GM18951 (cell line): ENCODE results near the gene SIRT6.
"Not testable (repeated sequence)": the region's sequence is repeated elsewhere in the genome, so short reads cannot be mapped to it uniquely, and the experiment has no call there.

ENCODE experiments used
- POLR2A ChIP-seq: IDR thresholded peaks from 4 replicates; pipeline ENCODE4 v1.6.1; 2011; ENCODE audit warnings: mild to moderate bottlenecking; ENCODE audit not compliant: insufficient read length, insufficient read depth; ENCODE audit errors: extremely low read depth
- in situ Hi-C: fragments of 300-500 bp; cut with MboI; formaldehyde crosslinking; loops from one replicate; pipeline ENCODE4 v1.12.0; 2022; ENCODE audit warnings: low sequenced_read_pairs, mixed read lengths, inconsistent platforms; ENCODE audit not compliant: unreplicated experiment

Gene SIRT6

GRCh38 chr19:4182084-4182810 is at the start of gene SIRT6, which contains the start of gene ANKRD24:
SIRT6 (minus strand) TSS chr19:4182563; CDS start chr19:4182539, 24 bp downstream.
ANKRD24 (plus strand) TSS chr19:4182689; CDS start chr19:4186426, 3,737 bp downstream.
- in situ Hi-C loops = no loop called here
- TF ChIP-seq POLR2A = peak; percentile 93

GRCh38 chr19:4232139-4232538 is 49.8 kb upstream of the SIRT6 start:
- in situ Hi-C loops = not testable (repeated sequence)

GRCh38 chr19:4231521-4231920 is 49.2 kb upstream of the SIRT6 start:
- in situ Hi-C loops = not testable (repeated sequence)

GRCh38 chr19:4230237-4230636 is 47.9 kb upstream of the SIRT6 start:
- in situ Hi-C loops = not testable (repeated sequence)

- TF ChIP-seq POLR2A = peak; percentile 75
- in situ Hi-C loops = no loop called here
Observed at GRCh38 chr19:4229179-4229931, 47.0 kb upstream of the SIRT6 start, which contains the start of gene EBI3. EBI3 (plus strand) TSS chr19:4229523; CDS start chr19:4229551, 28 bp downstream.

GRCh38 chr19:4228765-4229178 is 46.4 kb upstream of the SIRT6 start:
- in situ Hi-C loops = no loop called here
- TF ChIP-seq POLR2A = no peak

- no peak for TF ChIP-seq POLR2A
- in situ Hi-C loops = no loop called here
Observed at GRCh38 chr19:4227771-4228170, 45.4 kb upstream of the SIRT6 start.

GRCh38 chr19:4225885-4226284 is 43.5 kb upstream of the SIRT6 start:
- no peak for TF ChIP-seq POLR2A
- in situ Hi-C loops = no loop called here

GRCh38 chr19:4224470-4224869 is 42.1 kb upstream of the SIRT6 start:
- TF ChIP-seq POLR2A = no peak
- in situ Hi-C loops = no loop called here

GRCh38 chr19:4220188-4220587 is 37.8 kb upstream of the SIRT6 start:
- in situ Hi-C loops = no loop called here
- no peak for TF ChIP-seq POLR2A

- in situ Hi-C loops = not testable (repeated sequence)
Observed at GRCh38 chr19:4218523-4218922, 36.2 kb upstream of the SIRT6 start.

- no peak for TF ChIP-seq POLR2A
- in situ Hi-C loops = no loop called here
Observed at GRCh38 chr19:4217429-4218264, 35.3 kb upstream of the SIRT6 start.

- TF ChIP-seq POLR2A = no peak
- in situ Hi-C loops = no loop called here
Observed at GRCh38 chr19:4216846-4217245, 34.5 kb upstream of the SIRT6 start.

GRCh38 chr19:4215807-4216206 is 33.4 kb upstream of the SIRT6 start:
- in situ Hi-C loops = no loop called here
- TF ChIP-seq POLR2A = no peak

GRCh38 chr19:4213116-4213515 is 30.8 kb upstream of the SIRT6 start:
- in situ Hi-C loops = no loop called here
- no peak for TF ChIP-seq POLR2A
